22Rv1 (cell line): Measurements from ENCODE around the gene TMEM178B.

Experiments used
- H3K27ac ChIP-seq: fragments of 450-650 bp; 2 replicates; pipeline ENCODE4 v1.5.1; 2017
- ZFX ChIP-seq: fragments of 450-650 bp; IDR thresholded peaks from 2 replicates; pipeline ENCODE4 v1.6.1; 2017; ENCODE audit warnings: antibody characterized with exemption, borderline replicate concordance
- TF ChIP-seq, protein P1 (sequence below): fragments of 450-650 bp; IDR thresholded peaks from 2 replicates; pipeline ENCODE4 v1.5.1; 2017; ENCODE audit warnings: mild to moderate bottlenecking

Gene TMEM178B

DNA sequence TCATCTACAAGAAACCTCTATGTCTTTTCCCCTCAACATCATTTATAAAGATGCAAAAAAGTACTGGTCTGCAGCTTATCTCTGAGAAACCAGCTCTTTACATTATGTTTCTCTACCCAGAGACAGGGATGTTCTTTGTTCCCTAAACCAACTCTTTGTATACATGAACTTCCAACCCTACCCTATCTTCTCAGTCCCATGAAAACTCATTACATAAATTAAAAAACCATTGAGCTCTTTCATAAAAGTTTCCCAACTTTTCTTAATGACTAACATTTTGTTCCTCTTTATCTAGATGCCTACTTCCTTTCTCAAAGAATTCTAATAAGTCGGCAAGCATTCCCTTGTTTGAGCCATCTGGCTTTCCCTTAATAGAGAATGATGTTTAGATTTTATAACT, 284.5 kb downstream of the TMEM178B start:
- no peak overlapping the region for H3K27ac ChIP-seq
- TF ChIP-seq ZFX: no peak
- TF ChIP-seq, protein P1, sequence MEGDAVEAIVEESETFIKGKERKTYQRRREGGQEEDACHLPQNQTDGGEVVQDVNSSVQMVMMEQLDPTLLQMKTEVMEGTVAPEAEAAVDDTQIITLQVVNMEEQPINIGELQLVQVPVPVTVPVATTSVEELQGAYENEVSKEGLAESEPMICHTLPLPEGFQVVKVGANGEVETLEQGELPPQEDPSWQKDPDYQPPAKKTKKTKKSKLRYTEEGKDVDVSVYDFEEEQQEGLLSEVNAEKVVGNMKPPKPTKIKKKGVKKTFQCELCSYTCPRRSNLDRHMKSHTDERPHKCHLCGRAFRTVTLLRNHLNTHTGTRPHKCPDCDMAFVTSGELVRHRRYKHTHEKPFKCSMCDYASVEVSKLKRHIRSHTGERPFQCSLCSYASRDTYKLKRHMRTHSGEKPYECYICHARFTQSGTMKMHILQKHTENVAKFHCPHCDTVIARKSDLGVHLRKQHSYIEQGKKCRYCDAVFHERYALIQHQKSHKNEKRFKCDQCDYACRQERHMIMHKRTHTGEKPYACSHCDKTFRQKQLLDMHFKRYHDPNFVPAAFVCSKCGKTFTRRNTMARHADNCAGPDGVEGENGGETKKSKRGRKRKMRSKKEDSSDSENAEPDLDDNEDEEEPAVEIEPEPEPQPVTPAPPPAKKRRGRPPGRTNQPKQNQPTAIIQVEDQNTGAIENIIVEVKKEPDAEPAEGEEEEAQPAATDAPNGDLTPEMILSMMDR: no peak

GRCh38 chr7:141359262-141359661, 285.4 kb downstream of the TMEM178B start:
- H3K27ac ChIP-seq: no peak overlapping the region
- TF ChIP-seq, protein P1: no peak
- TF ChIP-seq ZFX: no peak

GRCh38 chr7:141359740-141360415, 286.0 kb downstream of the TMEM178B start:
- no peak overlapping the region for H3K27ac ChIP-seq
- no peak for TF ChIP-seq ZFX
- TF ChIP-seq, protein P1: no peak

GRCh38 chr7:141360416-141360760, 286.5 kb downstream of the TMEM178B start:
- TF ChIP-seq ZFX: no peak
- TF ChIP-seq, protein P1: no peak
- H3K27ac ChIP-seq: no peak overlapping the region

GRCh38 chr7:141360803-141361202, 286.9 kb downstream of the TMEM178B start:
- TF ChIP-seq, protein P1: no peak
- TF ChIP-seq ZFX: no peak

GRCh38 chr7:141361479-141361878, 287.6 kb downstream of the TMEM178B start:
- H3K27ac ChIP-seq: no peak overlapping the region
- no peak for TF ChIP-seq ZFX
- TF ChIP-seq, protein P1: no peak

More at GRCh38 chr7:141360803-141361202, 286.9 kb downstream of the TMEM178B start:
- H3K27ac ChIP-seq: no peak overlapping the region

- H3K27ac ChIP-seq: no peak overlapping the region
- TF ChIP-seq, protein P1: no peak
- TF ChIP-seq ZFX: no peak
Observed at GRCh38 chr7:141361960-141362359, 288.1 kb downstream of the TMEM178B start.
